WTC11 (cell line): ENCODE measurements around the gene GATA3. TPM values are rescaled to one million over a fixed set of nuclear protein-coding genes. Genes with fewer than 3 reads are reported as not detected.

ENCODE experiments used
- ATAC-seq: fragments of 200-7000 bp; cut with Tn5 transposase; 2 replicates; pipeline ENCODE4 v1.10.0; 2021; ENCODE audit warnings: mild to moderate bottlenecking, moderate library complexity
- CTCF ChIA-PET: fragments of 300-600 bp; sonication (Branson Sonifier 250); formaldehyde crosslinking; loops from one replicate; lab custom pipeline; 2021; ENCODE audit warnings: antibody characterized with exemption; lab: Charles Lee
- POLR2A ChIA-PET: fragments of 350-600 bp; sonication (Branson Sonifier 250); formaldehyde crosslinking; loops from one replicate; lab custom pipeline; 2021; ENCODE audit warnings: antibody characterized with exemption; lab: Charles Lee
- DNase-seq: peaks from one replicate; pipeline ENCODE4 v3.0.0; 2021; ENCODE audit warnings: low spot score
- H3K27ac Mint-ChIP-seq: 2 replicates; pipeline ENCODE4 v1.8.0; 2021; ENCODE audit warnings: mixed read lengths
- H3K27me3 Mint-ChIP-seq: 2 replicates; pipeline ENCODE4 v1.8.0; 2021; ENCODE audit warnings: low read depth, mild to moderate bottlenecking, moderate library complexity, mixed read lengths
- H3K36me3 Mint-ChIP-seq: 2 replicates; pipeline ENCODE4 v1.8.0; 2021; ENCODE audit warnings: mixed read lengths
- H3K4me1 Mint-ChIP-seq: 2 replicates; pipeline ENCODE4 v1.8.0; 2022; ENCODE audit warnings: mixed read lengths
- H3K4me3 Mint-ChIP-seq: 2 replicates; pipeline ENCODE4 v1.8.0; 2021; ENCODE audit warnings: mild to moderate bottlenecking, moderate library complexity, mixed read lengths
- H3K9me3 Mint-ChIP-seq: 2 replicates; pipeline ENCODE4 v1.8.0; 2021; ENCODE audit warnings: mixed read lengths
- ARID4B ChIP-seq: sonication (generic); formaldehyde crosslinking; IDR thresholded peaks from 2 replicates; pipeline ENCODE4 v1.8.0; 2023; ENCODE audit warnings: missing genetic modification reagents, mild to moderate bottlenecking, borderline replicate concordance
- ATF3 ChIP-seq: sonication (generic); formaldehyde crosslinking; conservative IDR thresholded peaks from 2 replicates; pipeline ENCODE4 v1.8.1; 2022; ENCODE audit warnings: mild to moderate bottlenecking, missing genetic modification reagents
- FOXP1 ChIP-seq: sonication (generic); formaldehyde crosslinking; IDR thresholded peaks from 2 replicates; pipeline ENCODE4 v1.8.0; 2022; ENCODE audit warnings: missing genetic modification reagents, mild to moderate bottlenecking, moderate library complexity, borderline replicate concordance
- GTF2I ChIP-seq: fragments of 250-450 bp; sonication (Bioruptor Pico); conservative IDR thresholded peaks from 2 replicates; pipeline ENCODE4 v1.4.0; 2021; ENCODE audit warnings: mild to moderate bottlenecking
- MYBL2 ChIP-seq: sonication (generic); formaldehyde crosslinking; IDR thresholded peaks from 2 replicates; pipeline ENCODE4 v1.8.1; 2023; ENCODE audit warnings: mild to moderate bottlenecking, moderate library complexity, missing genetic modification reagents
- NFYB ChIP-seq: sonication (generic); formaldehyde crosslinking; conservative IDR thresholded peaks from 2 replicates; pipeline ENCODE4 v1.8.0; 2022; ENCODE audit warnings: low read depth, missing genetic modification reagents
- NR2C2 ChIP-seq: sonication (generic); formaldehyde crosslinking; IDR thresholded peaks from 2 replicates; pipeline ENCODE4 v1.8.0; 2022; ENCODE audit warnings: mild to moderate bottlenecking, missing genetic modification reagents
- SMAD4 ChIP-seq: sonication (generic); formaldehyde crosslinking; IDR thresholded peaks from 2 replicates; pipeline ENCODE4 v1.8.0; 2022; ENCODE audit warnings: mild to moderate bottlenecking, missing genetic modification reagents
- TEAD1 ChIP-seq: sonication (generic); formaldehyde crosslinking; IDR thresholded peaks from 2 replicates; pipeline ENCODE4 v1.8.0; 2022; ENCODE audit warnings: mild to moderate bottlenecking, missing genetic modification reagents
- TEAD4 ChIP-seq: sonication (generic); formaldehyde crosslinking; IDR thresholded peaks from 2 replicates; pipeline ENCODE4 v1.8.0; 2022; ENCODE audit warnings: mild to moderate bottlenecking, missing genetic modification reagents
- ZBTB21 ChIP-seq: sonication (generic); formaldehyde crosslinking; IDR thresholded peaks from 2 replicates; pipeline ENCODE4 v1.8.1; 2023; ENCODE audit warnings: mild to moderate bottlenecking, missing genetic modification reagents, borderline replicate concordance
- ZNF396 ChIP-seq: fragments of 250-450 bp; sonication (Bioruptor Pico); IDR thresholded peaks from 2 replicates; pipeline ENCODE4 v1.8.0; 2021; ENCODE audit warnings: mild to moderate bottlenecking, moderate library complexity, borderline replicate concordance
- ZNF671 ChIP-seq: fragments of 250-450 bp; sonication (Bioruptor Pico); IDR thresholded peaks from 2 replicates; pipeline ENCODE4 v1.8.0; 2021; ENCODE audit warnings: mild to moderate bottlenecking
- ZSCAN18 ChIP-seq: fragments of 250-450 bp; sonication (Bioruptor Pico); IDR thresholded peaks from 2 replicates; pipeline ENCODE4 v2.1.2; 2022; ENCODE audit warnings: mild to moderate bottlenecking, moderate library complexity
- total RNA-seq: library from RNA; stranded (reverse); gene quantifications from 3 replicates; pipeline ENCODE4 v1.2.3, GENCODE V29; 2021
- TF ChIP-seq, protein P1 (sequence below): sonication (generic); formaldehyde crosslinking; IDR thresholded peaks from 2 replicates; pipeline ENCODE4 v1.8.0; 2023; ENCODE audit warnings: mild to moderate bottlenecking, missing genetic modification reagents
- TF ChIP-seq, protein P2 (sequence below): sonication (generic); formaldehyde crosslinking; IDR thresholded peaks from 2 replicates; pipeline ENCODE4 v1.8.0; 2022; ENCODE audit warnings: mild to moderate bottlenecking, missing genetic modification reagents
- TF ChIP-seq, protein P3 (sequence below): fragments of 250-450 bp; sonication (Bioruptor Pico); IDR thresholded peaks from 2 replicates; pipeline ENCODE4 v1.9.0; 2021; ENCODE audit warnings: moderate library complexity, mild to moderate bottlenecking, inconsistent platforms, borderline replicate concordance
- TF ChIP-seq, protein P4 (sequence below): sonication (generic); formaldehyde crosslinking; IDR thresholded peaks from 2 replicates; pipeline ENCODE4 v1.8.1; 2022; ENCODE audit warnings: low read depth, missing genetic modification reagents, borderline replicate concordance

GATA3 gene
- total RNA-seq, 1 experiment from 2014 or later = 0.72 TPM

DNA sequence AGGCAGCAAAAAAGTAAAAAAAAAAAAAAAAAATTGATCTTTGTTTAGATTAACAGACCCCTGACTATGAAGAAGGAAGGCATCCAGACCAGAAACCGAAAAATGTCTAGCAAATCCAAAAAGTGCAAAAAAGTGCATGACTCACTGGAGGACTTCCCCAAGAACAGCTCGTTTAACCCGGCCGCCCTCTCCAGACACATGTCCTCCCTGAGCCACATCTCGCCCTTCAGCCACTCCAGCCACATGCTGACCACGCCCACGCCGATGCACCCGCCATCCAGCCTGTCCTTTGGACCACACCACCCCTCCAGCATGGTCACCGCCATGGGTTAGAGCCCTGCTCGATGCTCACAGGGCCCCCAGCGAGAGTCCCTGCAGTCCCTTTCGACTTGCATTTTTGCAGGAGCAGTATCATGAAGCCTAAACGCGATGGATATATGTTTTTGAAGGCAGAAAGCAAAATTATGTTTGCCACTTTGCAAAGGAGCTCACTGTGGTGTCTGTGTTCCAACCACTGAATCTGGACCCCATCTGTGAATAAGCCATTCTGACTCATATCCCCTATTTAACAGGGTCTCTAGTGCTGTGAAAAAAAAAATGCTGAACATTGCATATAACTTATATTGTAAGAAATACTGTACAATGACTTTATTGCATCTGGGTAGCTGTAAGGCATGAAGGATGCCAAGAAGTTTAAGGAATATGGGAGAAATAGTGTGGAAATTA lies 19.4 kb downstream of the GATA3 start (continued):
- TF ChIP-seq, protein P1, sequence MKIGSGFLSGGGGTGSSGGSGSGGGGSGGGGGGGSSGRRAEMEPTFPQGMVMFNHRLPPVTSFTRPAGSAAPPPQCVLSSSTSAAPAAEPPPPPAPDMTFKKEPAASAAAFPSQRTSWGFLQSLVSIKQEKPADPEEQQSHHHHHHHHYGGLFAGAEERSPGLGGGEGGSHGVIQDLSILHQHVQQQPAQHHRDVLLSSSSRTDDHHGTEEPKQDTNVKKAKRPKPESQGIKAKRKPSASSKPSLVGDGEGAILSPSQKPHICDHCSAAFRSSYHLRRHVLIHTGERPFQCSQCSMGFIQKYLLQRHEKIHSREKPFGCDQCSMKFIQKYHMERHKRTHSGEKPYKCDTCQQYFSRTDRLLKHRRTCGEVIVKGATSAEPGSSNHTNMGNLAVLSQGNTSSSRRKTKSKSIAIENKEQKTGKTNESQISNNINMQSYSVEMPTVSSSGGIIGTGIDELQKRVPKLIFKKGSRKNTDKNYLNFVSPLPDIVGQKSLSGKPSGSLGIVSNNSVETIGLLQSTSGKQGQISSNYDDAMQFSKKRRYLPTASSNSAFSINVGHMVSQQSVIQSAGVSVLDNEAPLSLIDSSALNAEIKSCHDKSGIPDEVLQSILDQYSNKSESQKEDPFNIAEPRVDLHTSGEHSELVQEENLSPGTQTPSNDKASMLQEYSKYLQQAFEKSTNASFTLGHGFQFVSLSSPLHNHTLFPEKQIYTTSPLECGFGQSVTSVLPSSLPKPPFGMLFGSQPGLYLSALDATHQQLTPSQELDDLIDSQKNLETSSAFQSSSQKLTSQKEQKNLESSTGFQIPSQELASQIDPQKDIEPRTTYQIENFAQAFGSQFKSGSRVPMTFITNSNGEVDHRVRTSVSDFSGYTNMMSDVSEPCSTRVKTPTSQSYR = no peak
- TF ChIP-seq ZNF671 (no peak), SMAD4 (CRISPR knock-in tag) (no peak), NFYB (CRISPR knock-in tag) (no peak)

GRCh38 chr10:8074881-8075280 lies 20.4 kb downstream of the GATA3 start:
- CTCF ChIA-PET = interaction anchor here (1.3 kb wide), 2 partner anchors 12 to 28 kb away, joined by 3 to 5 read pairs; no protein-coding TSS in a partner anchor
- TF ChIP-seq NR2C2 (CRISPR knock-in tag) = no peak
- TF ChIP-seq ZBTB21 (CRISPR knock-in tag) = no peak
- TF ChIP-seq TEAD1 (CRISPR knock-in tag) = no peak
- TF ChIP-seq, protein P2, sequence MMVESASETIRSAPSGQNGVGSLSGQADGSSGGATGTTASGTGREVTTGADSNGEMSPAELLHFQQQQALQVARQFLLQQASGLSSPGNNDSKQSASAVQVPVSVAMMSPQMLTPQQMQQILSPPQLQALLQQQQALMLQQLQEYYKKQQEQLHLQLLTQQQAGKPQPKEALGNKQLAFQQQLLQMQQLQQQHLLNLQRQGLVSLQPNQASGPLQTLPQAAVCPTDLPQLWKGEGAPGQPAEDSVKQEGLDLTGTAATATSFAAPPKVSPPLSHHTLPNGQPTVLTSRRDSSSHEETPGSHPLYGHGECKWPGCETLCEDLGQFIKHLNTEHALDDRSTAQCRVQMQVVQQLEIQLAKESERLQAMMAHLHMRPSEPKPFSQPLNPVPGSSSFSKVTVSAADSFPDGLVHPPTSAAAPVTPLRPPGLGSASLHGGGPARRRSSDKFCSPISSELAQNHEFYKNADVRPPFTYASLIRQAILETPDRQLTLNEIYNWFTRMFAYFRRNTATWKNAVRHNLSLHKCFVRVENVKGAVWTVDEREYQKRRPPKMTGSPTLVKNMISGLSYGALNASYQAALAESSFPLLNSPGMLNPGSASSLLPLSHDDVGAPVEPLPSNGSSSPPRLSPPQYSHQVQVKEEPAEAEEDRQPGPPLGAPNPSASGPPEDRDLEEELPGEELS (CRISPR knock-in tag) = no peak
- TF ChIP-seq FOXP1 (CRISPR knock-in tag) = no peak
- no peak for TF ChIP-seq GTF2I (CRISPR knock-in tag)
- TF ChIP-seq MYBL2 (CRISPR knock-in tag) = no peak
- TF ChIP-seq, protein P1 = no peak
- no peak for TF ChIP-seq TEAD4
- no peak for TF ChIP-seq ATF3
- TF ChIP-seq, protein P3, sequence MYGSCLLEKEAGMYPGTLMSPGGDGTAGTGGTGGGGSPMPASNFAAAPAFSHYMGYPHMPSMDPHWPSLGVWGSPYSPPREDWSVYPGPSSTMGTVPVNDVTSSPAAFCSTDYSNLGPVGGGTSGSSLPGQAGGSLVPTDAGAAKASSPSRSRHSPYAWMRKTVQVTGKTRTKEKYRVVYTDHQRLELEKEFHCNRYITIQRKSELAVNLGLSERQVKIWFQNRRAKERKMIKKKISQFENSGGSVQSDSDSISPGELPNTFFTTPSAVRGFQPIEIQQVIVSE (CRISPR knock-in tag) = no peak
- TF ChIP-seq SMAD4 (CRISPR knock-in tag) = no peak
- no peak for TF ChIP-seq ARID4B (CRISPR knock-in tag)
- TF ChIP-seq, protein P4, sequence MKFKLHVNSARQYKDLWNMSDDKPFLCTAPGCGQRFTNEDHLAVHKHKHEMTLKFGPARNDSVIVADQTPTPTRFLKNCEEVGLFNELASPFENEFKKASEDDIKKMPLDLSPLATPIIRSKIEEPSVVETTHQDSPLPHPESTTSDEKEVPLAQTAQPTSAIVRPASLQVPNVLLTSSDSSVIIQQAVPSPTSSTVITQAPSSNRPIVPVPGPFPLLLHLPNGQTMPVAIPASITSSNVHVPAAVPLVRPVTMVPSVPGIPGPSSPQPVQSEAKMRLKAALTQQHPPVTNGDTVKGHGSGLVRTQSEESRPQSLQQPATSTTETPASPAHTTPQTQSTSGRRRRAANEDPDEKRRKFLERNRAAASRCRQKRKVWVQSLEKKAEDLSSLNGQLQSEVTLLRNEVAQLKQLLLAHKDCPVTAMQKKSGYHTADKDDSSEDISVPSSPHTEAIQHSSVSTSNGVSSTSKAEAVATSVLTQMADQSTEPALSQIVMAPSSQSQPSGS (CRISPR knock-in tag) = no peak
- TF ChIP-seq ZNF396 (CRISPR knock-in tag) = no peak
- TF ChIP-seq ZSCAN18 = no peak

More at GRCh38 chr10:8074881-8075280, 20.4 kb downstream of the GATA3 start:
- Mint-ChIP-seq H3K27ac (no peak overlapping the region), H3K4me1 (peaks cover 36% of the 10 kb centered on the region), H3K4me3 (no peak overlapping the region), H3K9me3 (no peaks in the 10 kb centered on the region), H3K27me3 (no peaks in the 10 kb centered on the region; the same call in 1 of the 2 replicates), H3K36me3 (no peaks in the 10 kb centered on the region)
- ATAC-seq = peak; percentile 55
- DNase-seq = no peak
- POLR2A ChIA-PET = interaction anchor here (0.6 to 1.3 kb wide), 2 partner anchors 14 to 67 kb away, joined by 5 to 6 read pairs; no protein-coding TSS in a partner anchor
